Activated T-helper 1 cell treated with anti-CD3 and anti-CD28 coated beads, Interleukin-2, amount 50 U/mL, for 16 hours (primary cell): ENCODE data around the gene C22orf39.

ENCODE experiments used
- DNase-seq, 2 donors: peaks; one replicate each; pipeline ENCODE4 v3.0.0-alpha.2; 2020; ENCODE audit warnings: low read depth in 1 of 2, low spot score in 1 of 2

The C22orf39 gene, protein sequence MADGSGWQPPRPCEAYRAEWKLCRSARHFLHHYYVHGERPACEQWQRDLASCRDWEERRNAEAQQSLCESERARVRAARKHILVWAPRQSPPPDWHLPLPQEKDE

DNA sequence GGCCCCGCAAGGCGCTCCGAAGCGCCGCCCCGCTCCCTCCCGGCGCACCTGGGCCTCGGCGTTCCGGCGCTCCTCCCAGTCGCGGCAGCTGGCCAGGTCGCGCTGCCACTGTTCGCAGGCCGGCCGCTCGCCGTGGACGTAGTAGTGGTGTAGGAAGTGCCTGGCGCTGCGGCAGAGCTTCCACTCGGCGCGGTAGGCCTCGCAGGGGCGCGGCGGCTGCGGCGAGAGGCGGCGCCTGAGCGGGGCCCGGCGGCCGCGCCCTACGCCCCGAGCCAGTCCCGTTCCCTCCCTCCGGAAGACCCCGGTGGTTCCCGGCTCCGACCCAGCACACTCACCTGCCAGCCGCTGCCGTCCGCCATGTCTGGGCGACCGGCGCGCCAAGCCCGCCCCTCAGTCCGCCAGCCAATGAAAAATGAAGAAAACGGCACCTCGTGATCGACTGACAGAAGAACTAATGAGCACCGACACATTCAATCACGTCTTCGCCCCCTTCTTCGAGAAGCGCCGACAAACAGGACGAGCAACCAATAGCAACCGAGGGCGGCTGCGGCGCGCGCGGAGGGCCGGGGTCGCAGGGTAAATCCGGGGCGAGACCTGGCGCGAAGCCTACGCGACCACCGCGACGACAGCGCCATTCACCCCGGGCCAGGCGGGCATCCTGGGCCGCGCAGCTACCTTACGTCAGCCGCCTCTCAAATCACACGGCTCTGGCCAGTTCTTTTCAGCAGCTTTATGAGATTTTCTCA is at the start of gene C22orf39:
Gene C22orf39, minus strand, starts transcription at position 382 of the 746 bp plus-strand sequence. Its CDS starts 23 bp downstream, at position 359.
- peak; percentile 67 to 83 for DNase-seq

DNA sequence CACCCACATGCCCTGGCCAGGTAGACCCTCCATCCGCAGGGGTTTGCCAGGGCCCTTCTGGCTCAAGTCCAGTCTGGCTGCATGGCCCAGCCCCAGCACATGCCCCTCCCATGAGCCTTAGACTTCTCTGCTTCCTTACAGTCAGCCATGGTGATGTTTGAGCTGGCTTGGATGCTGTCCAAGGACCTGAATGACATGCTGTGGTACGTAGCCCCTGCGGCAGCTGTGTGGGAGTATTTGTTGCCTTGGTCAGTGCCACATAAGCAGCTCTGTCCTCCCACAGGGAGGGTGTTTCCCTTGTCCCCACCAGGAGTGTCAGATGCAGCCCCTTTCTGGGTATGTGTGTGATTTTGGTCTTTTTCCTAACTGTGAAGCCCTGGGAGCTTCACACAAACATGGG is 49.7 kb upstream of the C22orf39 start:
- no peak for DNase-seq

GRCh38 chr22:19496324-19496630 is 48.8 kb upstream of the C22orf39 start:
- no peak for DNase-seq

- DNase-seq: no peak
These were observed 48.2 kb upstream of the C22orf39 start for GRCh38 chr22:19495562-19496323.

- no peak for DNase-seq
These were observed 47.2 kb upstream of the C22orf39 start for GRCh38 chr22:19494676-19495173.

- no peak for DNase-seq
These were observed 46.6 kb upstream of the C22orf39 start for GRCh38 chr22:19494001-19494560.

DNA sequence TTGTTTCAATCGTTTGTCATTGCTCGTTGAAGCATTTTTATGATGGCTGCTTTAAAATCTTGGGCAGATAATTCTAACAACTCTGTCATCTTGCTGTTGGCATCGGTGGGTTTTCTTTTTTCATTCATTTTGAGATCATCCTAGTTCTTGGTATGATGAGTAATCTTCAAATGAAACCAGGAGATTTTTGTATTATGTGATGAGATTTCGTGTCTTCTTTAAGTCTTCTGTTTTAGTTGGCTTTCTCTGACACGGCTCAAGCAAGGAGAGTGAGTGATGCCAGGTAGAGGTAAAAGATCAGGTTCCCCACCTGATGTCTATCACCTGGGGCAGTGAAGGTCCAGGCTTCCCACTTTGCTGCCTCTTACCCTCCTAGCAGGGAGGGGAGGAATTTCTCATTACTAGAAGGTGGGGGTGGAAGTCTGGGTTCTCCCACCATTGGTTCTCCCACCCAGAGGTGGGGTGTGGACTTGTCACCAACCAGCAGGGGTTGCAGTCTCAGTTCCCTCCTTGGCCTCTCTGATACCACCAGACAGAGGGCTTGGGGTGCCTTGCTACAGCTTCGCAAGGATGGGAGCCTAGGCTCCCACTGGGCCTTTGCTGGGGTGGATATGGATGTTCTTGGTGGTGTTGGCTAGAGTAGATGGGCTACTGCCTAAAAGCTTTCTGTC is 45.1 kb upstream of the C22orf39 start:
- no peak for DNase-seq

DNA sequence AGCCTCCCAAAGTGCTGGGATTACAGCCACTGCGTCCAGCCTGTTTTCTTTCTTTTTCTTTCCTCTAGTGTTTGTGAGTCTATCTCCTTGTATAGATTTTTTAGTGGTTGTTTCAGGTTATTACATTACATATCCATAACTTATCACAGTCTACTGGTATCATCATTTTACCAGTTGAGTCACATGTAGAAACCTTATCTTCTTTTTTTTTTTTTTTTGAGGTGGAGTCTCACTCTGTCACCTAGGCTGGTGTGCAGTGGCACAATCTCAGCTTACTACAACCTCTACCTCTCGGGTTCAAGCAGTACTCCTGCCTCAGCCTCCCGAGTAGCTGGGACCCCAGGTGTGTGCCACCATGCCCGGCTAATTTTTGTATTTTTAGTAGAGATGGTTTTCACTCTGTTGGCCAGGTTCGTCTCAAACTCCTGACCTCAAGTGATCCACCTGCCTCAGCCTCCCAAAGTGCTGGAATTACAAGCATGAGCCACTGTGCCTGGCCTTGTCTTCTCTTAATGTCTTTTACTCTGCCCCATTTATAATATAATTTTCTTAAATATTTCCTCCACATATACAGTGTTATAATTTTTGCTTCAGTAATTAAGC is 43.2 kb upstream of the C22orf39 start:
- no peak for DNase-seq

GRCh38 chr22:19488884-19489843 is 41.7 kb upstream of the C22orf39 start:
- no peak for DNase-seq

DNA sequence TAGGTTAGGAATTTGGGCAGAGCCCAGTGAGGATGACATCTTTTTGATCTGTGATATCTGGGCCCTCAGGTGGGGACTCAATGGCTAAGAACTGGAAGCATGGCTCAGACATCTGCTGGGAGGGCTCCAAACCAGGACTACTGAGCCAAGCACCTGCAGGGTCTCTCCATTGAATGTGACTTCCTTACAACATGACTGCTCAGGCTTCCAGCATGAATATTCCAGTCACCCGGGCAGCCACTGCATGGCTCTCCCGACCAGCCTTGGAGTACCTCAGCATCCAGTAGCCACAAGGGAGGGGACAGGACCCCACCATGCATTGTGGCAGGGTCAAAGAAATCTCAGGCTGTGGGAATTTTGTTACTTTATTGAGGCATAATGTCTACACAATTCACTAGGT is 40.8 kb upstream of the C22orf39 start:
- no peak for DNase-seq

DNA sequence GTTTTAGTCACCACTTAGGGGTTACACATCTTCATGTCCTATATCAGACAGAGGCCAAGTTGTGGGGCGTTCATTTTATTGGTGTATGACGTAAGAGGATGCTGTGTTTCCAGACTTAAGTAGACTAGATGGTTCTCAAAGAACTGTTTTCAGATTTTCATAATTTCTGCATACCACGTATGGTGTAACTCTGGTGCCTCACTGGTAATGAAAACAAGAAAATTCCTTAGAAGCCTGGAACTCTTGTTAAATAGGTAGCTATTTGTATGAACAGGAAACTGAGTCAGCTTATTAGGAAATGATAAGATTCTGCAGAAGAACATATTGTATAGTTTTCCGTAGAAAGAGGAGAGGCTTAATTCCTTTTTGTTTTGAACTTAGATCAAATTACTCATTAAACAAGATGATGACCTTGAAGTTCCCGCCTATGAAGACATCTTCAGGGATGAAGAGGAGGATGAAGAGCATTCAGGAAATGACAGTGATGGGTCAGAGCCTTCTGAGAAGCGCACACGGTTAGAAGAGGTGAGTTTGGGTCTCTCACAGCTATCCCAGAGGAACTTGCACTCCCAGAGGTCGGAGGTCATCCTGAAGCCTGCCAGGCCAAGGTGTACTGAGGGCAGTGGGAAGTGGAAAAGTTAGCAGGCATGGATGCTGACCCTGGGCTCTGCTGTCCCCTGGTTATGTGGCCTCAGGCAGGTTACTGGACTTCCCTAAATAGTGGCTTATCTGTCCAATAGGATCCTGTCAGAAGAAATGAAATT is 36.2 kb upstream of the C22orf39 start:
- no peak for DNase-seq

DNA sequence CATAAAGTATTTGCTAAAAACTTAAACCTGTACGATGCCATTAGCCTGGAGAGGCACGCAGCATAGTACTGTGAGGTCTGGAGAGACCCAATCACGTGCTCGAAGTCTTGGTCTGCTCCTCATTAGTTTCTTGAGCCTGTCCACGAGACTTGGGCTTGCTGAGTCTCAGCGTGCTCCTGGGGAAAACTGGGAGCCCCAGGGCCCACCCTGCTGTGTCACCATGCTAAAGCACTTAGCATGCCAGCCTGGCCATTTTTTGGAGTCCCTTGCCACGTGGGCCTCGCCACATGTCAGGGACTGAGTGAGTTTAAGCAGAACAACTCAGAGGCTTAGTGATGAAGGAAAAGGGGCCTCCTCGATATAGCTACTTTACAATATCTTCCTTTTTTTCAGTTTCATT is 34.8 kb upstream of the C22orf39 start:
- DNase-seq: no peak

GRCh38 chr22:19480789-19481188 is 33.3 kb upstream of the C22orf39 start:
- no peak for DNase-seq

DNA sequence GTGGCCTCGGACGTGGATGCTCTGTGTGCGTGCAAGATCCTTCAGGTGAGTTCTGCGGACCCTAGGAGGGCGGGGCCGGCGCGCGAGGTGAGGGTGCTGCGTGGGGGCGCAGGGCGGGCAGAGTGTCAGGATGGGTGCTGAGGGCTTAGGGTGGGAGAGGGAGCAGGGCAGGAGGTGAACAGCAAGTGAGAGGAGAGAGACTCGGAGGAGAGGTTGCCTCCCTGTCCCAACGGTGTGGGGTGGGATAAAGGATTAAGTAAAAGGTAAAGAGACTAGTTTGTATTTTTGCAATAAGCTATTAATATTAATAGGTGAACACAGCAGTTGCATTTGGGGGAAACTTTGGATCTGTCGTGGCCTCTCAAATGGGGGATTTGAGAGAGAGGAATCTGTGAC is 32.7 kb upstream of the C22orf39 start:
- no peak for DNase-seq

GRCh38 chr22:19479355-19480172 is 32.1 kb upstream of the C22orf39 start, which contains the start of gene CDC45:
TSS of gene CDC45 (plus strand) at chr22:19479920. CDS start at chr22:19479969, 49 bp downstream.
- peak; percentile 84 to 87 for DNase-seq

GRCh38 chr22:19478901-19479354 is 31.4 kb upstream of the C22orf39 start, which contains the start of gene UFD1:
TSS of gene UFD1 (minus strand) at chr22:19479193. CDS start at chr22:19479085, 108 bp downstream.
- peak; percentile 59 to 71 for DNase-seq

DNA sequence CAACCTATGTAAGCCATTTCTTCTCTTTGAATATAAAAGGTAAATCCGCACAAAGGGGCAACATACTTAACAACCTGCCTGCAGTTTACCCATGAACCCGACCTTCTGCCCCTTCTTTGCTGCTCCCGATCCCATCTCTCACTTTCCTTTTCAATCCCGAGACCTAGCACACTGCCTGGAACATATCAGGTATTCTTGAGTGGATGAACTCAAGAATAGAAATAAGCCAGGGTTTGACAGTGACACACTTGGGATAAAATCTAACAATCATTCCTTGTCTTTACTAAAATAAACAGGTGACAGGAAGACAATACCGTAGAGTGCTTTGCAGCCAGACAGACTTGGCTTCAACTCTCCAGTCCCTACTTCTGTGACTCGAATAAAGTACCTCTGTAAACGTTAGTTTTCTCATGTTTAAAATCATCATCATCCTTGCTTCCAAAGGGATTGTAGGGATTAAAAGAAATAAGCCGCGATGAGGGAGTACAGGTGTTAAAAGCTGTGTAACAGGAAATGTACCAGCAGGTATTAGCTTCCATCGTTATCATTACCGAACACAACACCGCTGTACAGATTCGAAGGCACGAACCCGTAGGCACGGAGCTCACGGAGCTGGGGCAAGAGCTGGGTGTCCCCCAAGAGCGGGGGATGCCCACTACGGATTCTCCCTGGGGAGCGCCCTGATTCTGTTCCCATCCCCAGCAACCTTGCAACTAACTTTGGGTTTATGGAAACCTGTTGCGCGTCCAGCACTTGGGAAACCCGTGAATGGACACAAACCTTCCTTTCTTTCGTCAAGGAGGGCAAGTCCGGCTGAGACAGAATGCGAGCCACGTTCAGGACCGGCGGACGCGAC is 30.8 kb upstream of the C22orf39 start:
- no peak for DNase-seq
